HG03045 (cell line): Measurements from ENCODE around the gene NOMO2.
"Not testable (repeated sequence)": the region's sequence is repeated elsewhere in the genome, so short reads cannot be mapped to it uniquely, and the experiment has no call there.

ENCODE experiments used
- ATAC-seq: cut with Tn5 transposase; IDR thresholded peaks from one replicate; pipeline ENCODE4 v1.9.1; 2021; ENCODE audit warnings: mild to moderate bottlenecking, moderate library complexity; ENCODE audit not compliant: unreplicated experiment

The NOMO2 gene

DNA sequence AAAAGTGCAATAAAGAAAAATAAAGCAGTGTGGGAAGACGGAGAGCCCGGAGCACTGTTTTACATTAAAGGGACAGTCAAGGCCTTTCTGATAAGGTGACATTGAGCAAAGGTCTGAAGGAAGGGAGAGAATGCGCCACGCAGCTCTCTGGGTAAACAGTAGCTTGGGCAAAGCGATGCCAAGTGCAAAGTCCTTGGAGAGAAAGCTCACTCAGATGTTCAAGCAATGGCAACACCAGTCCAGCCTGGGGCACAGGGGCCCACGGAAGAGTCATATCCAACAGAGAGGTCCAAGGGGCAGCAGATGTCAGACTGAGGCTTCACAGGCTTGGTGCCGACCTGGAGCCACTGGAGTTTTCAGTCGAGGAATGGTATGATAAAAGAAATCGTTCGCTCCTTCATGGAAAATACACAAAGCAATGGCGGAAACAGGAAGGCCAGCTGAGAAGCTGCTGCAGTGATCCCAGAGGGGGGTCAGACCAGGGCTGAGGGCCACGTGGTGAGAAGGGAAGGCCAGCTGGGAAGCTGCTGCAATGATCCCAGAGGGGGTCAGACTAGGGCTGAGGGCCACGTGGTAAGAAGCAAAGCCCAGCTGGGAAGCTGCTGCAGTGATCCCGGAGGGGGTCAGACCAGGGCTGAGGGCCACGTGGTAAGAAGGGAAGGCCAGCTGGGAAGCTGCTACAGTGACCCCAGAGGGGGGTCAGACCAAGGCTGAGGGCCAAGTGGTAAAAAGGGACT, 40.3 kb downstream of the NOMO2 start:
- not testable (repeated sequence) for ATAC-seq

DNA sequence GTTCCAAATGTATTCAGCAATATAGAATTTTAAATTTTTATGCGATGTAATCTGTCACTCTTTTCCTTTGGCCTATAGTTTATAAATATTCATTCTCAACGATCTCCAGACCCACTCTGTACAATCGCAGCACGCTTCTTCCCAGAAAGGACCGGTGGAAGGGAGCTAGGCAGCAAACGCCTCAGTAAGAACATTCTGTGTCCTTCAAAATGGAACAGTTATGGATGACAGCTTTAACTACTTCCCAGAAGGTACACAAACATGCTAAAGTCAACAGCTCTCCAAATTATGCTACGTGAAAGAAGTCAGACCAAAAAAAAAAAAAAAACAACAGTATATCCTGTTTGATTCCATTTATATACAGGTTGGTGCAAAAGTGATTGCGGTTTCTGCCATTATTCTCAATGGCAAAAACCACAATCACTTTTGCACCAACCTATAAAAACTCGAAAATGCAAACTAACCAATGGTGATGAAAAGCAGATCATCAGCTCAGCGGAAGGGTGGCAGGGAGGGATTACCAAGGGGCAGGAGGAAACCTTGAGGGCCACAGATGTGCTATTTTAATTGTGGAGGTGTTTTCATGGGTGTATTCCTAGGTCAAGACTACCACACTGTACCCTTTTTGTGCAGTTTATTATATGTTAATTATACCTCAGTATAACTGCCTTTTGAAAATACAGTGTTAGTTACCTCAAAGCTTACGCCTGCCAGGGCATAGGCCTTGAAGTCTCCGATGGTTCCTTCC, 43.2 kb downstream of the NOMO2 start:
- ATAC-seq, result not testable (repeated sequence)

DNA sequence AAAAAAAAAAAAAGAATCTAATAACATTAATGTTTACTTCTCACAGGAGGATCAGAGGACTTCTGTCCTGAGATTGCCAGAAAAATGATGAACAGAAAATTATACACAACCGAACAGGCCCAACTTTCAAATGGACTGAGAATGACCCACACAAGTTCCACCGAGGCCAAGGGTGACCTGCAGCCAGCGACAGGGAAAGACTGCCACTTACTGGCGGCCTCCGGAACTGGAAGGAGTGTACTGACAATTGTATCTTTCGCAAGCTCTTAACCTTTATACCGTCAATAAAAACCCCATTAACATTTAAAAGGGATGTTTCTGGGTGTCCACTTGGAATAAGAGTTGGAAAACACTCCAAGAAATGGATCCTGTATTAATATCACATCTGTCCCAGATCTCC, 63.5 kb downstream of the NOMO2 start:
- not testable (repeated sequence) for ATAC-seq

DNA sequence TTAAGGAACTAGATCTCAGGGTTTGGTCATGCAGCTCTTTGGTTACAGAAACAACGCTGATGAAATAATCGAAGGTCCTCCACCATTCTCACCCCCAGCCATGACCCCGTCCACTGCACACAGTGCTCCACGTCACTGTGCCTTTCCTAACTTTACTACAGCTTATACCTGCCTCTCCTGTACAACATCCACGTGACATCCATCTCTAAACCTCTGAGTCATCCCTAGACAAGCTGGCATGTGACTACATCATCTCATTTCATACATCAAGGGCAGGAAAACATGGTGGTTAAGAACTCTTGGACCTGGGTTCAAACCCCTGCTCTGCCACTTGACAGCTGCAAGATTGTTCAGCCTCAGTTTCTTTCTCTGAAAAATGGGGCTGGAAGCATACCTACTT, 64.9 kb downstream of the NOMO2 start:
- not testable (repeated sequence) for ATAC-seq

DNA sequence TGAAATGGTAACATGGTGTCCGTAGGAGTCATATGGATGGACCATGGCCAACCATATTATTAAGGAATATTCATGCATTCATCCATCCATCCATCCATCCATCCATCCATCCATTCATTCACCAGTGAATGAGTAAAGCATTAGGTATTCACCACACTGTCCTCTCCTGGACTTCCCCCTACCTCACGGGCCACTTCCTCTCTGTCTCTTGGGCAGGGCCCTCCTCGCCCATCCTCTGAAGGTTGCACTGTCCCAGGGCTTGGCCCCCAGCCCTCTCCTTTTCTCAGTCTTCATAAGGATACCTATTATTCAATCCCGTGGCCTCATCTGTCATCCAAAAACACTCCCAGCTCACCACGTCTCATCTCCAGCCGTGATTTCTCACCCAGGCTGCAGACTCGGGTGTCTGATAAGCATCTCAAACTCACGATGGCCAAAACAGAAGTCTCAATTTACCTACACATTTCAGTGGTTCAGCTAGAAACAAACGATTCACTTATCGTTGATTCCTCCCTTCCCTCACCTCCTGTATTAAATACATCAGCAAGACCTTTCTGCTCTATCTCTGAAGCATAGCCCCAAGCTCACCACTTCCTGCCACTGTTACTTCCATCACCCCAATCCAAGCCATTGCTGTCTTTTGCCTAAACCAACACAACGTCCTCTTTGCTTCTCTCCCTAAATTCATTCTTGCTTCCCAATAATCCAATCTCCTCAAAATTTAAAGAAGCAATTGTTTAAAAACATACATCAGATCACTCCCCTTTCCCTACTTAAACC, 69.6 kb downstream of the NOMO2 start:
- ATAC-seq, result not testable (repeated sequence)

DNA sequence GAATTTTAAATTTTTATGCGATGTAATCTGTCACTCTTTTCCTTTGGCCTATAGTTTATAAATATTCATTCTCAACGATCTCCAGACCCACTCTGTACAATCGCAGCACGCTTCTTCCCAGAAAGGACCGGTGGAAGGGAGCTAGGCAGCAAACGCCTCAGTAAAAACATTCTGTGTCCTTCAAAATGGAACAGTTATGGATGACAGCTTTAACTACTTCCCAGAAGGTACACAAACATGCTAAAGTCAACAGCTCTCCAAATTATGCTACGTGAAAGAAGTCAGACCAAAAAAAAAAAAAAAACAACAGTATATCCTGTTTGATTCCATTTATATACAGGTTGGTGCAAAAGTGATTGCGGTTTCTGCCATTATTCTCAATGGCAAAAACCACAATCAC, 125.9 kb downstream of the NOMO2 start:
- not testable (repeated sequence) for ATAC-seq

DNA sequence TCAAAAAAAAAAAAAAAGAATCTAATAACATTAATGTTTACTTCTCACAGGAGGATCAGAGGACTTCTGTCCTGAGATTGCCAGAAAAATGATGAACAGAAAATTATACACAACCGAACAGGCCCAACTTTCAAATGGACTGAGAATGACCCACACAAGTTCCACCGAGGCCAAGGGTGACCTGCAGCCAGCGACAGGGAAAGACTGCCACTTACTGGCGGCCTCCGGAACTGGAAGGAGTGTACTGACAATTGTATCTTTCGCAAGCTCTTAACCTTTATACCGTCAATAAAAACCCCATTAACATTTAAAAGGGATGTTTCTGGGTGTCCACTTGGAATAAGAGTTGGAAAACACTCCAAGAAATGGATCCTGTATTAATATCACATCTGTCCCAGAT, 146.1 kb downstream of the NOMO2 start:
- not testable (repeated sequence) for ATAC-seq

DNA sequence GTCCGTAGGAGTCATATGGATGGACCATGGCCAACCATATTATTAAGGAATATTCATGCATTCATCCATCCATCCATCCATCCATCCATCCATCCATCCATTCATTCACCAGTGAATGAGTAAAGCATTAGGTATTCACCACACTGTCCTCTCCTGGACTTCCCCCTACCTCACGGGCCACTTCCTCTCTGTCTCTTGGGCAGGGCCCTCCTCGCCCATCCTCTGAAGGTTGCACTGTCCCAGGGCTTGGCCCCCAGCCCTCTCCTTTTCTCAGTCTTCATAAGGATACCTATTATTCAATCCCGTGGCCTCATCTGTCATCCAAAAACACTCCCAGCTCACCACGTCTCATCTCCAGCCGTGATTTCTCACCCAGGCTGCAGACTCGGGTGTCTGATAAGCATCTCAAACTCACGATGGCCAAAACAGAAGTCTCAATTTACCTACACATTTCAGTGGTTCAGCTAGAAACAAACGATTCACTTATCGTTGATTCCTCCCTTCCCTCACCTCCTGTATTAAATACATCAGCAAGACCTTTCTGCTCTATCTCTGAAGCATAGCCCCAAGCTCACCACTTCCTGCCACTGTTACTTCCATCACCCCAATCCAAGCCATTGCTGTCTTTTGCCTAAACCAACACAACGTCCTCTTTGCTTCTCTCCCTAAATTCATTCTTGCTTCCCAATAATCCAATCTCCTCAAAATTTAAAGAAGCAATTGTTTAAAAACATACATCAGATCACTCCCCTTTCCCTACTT, 152.2 kb downstream of the NOMO2 start:
- not testable (repeated sequence) for ATAC-seq

DNA sequence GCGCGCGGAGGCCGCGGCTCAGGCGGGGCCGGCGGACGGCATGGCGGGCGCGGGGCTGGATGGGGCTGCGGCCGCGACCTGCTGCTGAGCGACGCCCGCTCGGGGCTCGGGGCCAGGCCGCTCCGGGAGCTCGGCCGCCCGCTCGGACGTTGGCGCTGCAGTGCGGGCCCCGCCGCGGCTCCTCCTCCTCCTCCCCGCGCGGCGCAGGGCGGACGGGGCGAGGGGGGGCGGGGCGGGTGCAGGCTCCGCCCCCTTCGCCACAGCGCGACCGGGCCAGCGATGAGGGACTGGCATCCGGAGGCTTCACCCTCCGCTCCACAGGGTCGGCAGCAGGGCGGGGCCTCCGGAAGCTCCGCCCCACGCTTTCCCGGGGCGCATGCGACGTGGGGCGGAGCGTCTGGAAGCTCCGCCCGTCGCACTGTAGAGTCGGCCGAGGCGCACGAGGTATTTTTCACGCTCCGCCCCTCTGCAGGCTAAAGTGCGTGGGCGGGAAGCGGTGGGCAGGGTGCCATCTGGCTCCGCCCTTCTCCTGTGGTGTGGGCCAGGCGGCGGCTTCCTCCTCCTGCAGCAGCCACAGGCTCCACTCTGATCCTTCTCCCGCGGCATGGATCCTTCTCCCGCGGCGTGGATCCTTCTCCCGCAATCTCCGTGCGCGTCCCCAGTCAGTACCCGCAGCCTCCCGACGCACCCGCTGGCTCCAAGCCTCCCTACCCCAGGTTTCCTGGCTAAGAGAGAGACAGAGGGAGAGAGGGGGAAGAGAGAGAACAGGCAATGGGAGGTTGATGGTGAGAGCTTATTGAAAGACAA, 159.8 kb downstream of the NOMO2 start:
- ATAC-seq, result not testable (repeated sequence)

DNA sequence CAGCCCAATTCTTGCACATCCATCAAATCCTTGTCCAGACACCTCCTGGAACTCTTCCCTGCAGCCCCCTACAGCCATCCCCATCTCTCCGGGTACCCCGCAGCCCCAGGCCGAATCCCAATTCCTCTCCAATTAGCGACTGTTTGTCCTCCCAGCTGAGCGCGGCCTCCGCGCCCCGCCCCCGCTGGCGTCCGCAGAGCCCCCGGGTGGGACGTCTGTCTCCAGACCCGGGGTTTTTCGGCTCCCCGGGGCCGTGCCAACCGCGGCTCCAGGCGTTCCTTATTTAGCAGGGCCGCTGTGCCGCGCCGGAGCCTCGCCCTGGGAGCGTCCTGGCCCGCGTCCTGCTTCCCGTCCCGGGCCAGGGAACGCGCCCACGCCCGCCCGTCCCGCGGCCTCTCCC, 160.7 kb downstream of the NOMO2 start:
- ATAC-seq, result not testable (repeated sequence)

DNA sequence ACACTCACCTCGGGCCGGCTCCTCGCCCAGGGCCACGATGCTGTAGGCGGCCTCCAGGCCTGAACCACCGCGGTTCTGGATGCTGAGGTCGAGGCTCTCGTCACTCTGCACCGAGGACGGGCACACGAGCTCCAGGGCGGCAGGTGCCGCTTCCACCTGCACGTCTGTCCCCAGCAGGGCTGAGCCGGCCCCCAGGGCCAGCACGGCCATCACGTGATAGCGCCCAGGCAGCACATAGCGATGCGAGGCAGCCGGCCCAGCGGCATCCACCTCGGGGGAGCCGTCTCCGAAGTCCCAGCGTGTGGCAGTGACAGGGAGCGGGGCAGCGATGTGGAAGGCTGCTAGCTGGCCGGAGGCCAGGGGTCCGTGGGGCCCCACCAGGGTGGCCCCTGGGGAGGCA, 167.5 kb downstream of the NOMO2 start:
- ATAC-seq, result not testable (repeated sequence)

DNA sequence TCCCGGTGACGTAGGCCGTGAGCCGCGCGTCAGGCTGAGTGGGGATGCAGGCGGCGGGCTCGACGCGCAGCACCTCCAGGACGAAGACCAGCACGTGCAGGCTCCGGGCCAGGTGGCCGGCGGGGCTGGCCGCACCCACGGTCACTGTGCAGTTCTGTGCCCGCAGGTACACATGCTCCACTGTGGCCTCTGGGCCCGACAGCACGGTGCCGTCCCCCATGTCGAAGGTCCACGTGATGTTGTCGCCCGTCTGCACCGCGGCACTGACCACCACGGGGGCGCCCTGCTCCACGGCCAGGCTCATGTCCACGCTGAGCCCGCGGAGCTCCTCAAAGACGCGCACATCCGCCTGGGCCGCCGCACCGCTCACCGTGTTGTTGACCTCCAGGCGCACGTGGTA, 174.1 kb downstream of the NOMO2 start:
- ATAC-seq, result not testable (repeated sequence)

DNA sequence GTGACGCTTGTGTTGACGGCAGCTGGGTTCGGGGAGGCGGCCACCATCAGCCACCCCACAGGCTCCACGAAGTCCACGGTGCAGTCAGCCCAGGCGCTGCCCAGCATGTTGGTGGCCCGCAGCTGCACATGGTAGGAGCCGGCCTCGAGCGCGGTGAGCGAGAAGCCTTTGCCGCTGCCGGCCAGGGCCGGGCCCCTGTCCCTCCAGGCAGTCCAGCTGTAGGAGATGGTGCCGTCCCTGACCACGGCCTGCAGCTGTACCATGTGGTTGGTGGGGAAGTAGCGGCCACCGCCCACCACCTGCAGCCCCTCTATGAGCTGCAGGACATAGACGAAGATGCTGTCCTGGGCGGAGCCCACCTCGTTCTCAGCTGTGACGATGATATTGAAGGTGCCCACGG, 175.4 kb downstream of the NOMO2 start:
- not testable (repeated sequence) for ATAC-seq

DNA sequence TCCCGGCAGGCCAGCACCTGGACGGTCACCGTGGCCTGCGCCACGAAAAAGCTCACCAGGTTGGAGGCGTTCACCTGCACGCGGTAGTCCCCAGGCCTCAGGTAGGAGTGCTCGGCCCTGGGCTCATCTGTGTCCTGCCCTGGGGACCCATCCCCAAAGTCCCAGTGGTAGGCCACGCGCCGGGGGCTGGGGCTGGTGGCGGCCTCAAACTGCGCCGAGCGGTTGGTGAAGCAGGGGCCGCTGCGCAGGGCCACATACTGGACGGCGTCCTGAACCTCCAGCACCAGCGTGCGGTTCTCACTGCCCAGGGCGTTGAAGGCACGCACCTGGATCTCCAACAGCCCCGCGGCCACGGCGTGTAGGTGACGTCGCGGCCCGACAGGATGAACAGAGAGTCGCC, 176.6 kb downstream of the NOMO2 start:
- not testable (repeated sequence) for ATAC-seq

DNA sequence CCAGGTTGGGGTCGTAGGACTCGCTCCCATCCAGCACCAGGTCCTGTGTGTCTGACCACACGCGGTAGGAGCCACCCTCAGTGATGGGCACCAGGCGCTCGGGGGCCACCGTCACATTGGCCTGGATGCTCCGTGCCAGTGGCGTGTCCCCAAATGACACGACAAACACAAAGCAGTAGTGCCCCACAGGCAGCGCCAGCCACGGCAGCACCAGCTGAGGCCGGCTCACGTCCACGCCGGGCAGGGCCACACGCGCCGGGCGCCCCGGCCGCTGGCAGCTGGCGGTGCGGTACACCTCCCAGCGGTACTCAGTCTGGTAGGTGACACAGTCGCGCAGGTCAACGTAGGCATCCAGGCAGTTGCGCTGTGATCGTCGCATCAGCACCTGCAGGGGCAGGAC, 177.0 kb downstream of the NOMO2 start:
- not testable (repeated sequence) for ATAC-seq

DNA sequence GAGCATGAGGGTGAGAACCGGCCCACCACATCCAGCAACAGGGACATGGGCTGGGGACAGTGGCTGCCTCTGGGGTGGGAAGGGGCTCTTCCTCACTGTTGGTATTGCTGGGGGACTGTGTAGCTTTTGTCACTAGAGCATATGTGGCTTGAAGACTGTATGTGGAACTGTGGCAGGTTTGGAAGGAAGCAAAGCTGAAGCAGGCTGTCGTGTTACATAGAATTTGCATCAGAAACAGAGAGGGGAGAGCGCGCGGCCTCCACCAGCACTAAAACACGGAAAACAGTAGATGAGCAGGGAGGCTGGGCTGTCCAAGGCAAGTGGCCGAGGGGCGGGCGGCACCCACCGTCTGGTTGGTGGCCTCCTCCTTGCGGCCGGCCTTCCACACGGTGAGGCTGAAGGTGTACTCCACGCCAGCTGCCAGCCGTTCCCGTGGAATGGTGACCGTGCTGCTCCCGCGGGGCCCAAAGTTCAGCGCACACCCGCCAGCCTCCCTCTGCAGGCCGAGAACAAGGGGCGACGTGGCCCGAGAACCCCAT, 177.7 kb downstream of the NOMO2 start:
- ATAC-seq, result not testable (repeated sequence)

DNA sequence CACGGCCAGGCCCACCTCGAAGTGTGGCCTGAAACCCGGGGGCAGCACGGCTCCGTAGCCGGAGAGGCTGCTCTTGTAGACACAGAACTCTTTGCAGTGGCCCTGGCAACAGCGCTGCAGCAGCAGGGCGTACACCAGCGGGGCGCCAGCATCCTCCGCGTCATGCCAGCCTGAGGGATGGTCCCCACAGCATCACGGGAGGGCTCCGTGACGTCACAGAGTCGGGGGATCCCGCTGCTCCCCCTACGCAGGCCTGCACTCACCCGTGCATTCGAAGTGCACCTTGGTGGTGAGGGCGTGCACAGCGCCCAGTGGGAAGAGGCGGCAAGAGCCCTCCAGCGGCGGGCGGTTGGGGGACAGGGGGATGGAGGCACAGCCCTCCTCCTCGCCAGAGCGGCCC, 179.2 kb downstream of the NOMO2 start:
- ATAC-seq, result not testable (repeated sequence)
